PC-9 (cell line): ENCODE measurements around the gene TCF4. TPM values are rescaled to one million over a fixed set of nuclear protein-coding genes. Genes with fewer than 3 reads are reported as not detected.

Experiments used
- BruUV-seq: library from RNA; stranded (reverse); fragments of 400-500 nt; replicated peaks from 2 replicates; lab custom pipeline; 2021; lab: Mats Ljungman, UMichigan
- CTCF ChIA-PET: fragments of 300-600 bp; sonication (Branson Sonifier 250); formaldehyde crosslinking; loops from one replicate; lab custom pipeline; 2022; ENCODE audit warnings: antibody characterized with exemption; lab: Charles Lee
- POLR2A ChIA-PET: fragments of 300-600 bp; sonication (Branson Sonifier 250); formaldehyde crosslinking; loops from one replicate; lab custom pipeline; 2022; ENCODE audit warnings: antibody characterized with exemption; ENCODE audit not compliant: unreplicated experiment; lab: Charles Lee
- DNase-seq, 2 experiments: peaks; one replicate each; pipeline versions ENCODE4 v3.0.0 to v3.0.0-alpha.2; 2015 to 2022; ENCODE audit warnings: mixed read lengths in 1 of 2
- H2AFZ ChIP-seq: fragments of 200-600 bp; sonication (generic); 2 replicates; pipeline ENCODE4 v1.8.1; 2017; ENCODE audit warnings: antibody characterized with exemption
- H3F3A ChIP-seq: fragments of 200-600 bp; sonication (generic); 2 replicates; pipeline ENCODE4 v1.8.1; 2017; ENCODE audit warnings: antibody characterized with exemption, mild to moderate bottlenecking, low read depth; ENCODE audit not compliant: insufficient read depth
- H3K27ac ChIP-seq: fragments of 200-600 bp; sonication (generic); 2 replicates; pipeline ENCODE4 v1.6.1; 2016; ENCODE audit warnings: mixed run types
- H3K27me3 ChIP-seq: fragments of 200-600 bp; sonication (generic); 2 replicates; pipeline ENCODE4 v1.6.1; 2016; ENCODE audit warnings: low read depth, mixed run types; ENCODE audit not compliant: insufficient read depth
- H3K36me3 ChIP-seq: fragments of 200-600 bp; sonication (generic); 2 replicates; pipeline ENCODE4 v1.6.1; 2016; ENCODE audit warnings: low read depth, mixed run types
- H3K4me1 ChIP-seq: fragments of 200-600 bp; sonication (generic); replicated peaks from 2 replicates; pipeline ENCODE4 v1.6.1; 2016; ENCODE audit warnings: mixed run types; ENCODE audit not compliant: insufficient read depth
- H3K4me2 ChIP-seq: fragments of 200-600 bp; sonication (generic); 2 replicates; pipeline ENCODE4 v1.6.1; 2017; ENCODE audit warnings: mixed run types
- H3K4me3 ChIP-seq: fragments of 200-600 bp; sonication (generic); 2 replicates; pipeline ENCODE4 v1.6.1; 2016; ENCODE audit warnings: mixed run types
- H3K79me2 ChIP-seq: fragments of 200-600 bp; sonication (generic); 2 replicates; pipeline ENCODE4 v1.6.1; 2017; ENCODE audit warnings: low read depth, mixed run types
- H3K9me2 ChIP-seq: fragments of 200-600 bp; sonication (generic); 2 replicates; pipeline ENCODE4 v1.8.1; 2017; ENCODE audit warnings: mild to moderate bottlenecking; ENCODE audit not compliant: insufficient read depth
- H3K9me3 ChIP-seq: fragments of 200-600 bp; sonication (generic); 2 replicates; pipeline ENCODE4 v1.8.1; 2016; ENCODE audit warnings: low read depth; ENCODE audit not compliant: insufficient read depth
- H4K20me1 ChIP-seq: fragments of 200-600 bp; sonication (generic); 2 replicates; pipeline ENCODE4 v1.8.1; 2017; ENCODE audit not compliant: insufficient read depth
- EZH2 ChIP-seq: fragments of 200-600 bp; sonication (generic); IDR thresholded peaks from 2 replicates; pipeline ENCODE4 v1.8.0; 2017; ENCODE audit warnings: antibody characterized with exemption, low read depth
- intact Hi-C: fragments of 100-400 bp; cut with micrococcal nuclease; formaldehyde crosslinking; loops from one replicate; pipeline ENCODE4 v1.10.0; 2022; ENCODE audit not compliant: unreplicated experiment
- total RNA-seq: library from RNA; stranded (reverse); gene quantifications from 2 replicates; pipeline ENCODE4 v1.2.3, GENCODE V29; 2021
- TF ChIP-seq, protein P1 (sequence below): fragments of 200-600 bp; sonication (generic); conservative IDR thresholded peaks from 2 replicates; pipeline ENCODE4 v1.6.1; 2017; ENCODE audit warnings: mixed run types, antibody characterized with exemption, mild to moderate bottlenecking, moderate library complexity

Gene TCF4
- total RNA-seq, 1 experiment from 2014 or later, result 0.74 TPM

DNA sequence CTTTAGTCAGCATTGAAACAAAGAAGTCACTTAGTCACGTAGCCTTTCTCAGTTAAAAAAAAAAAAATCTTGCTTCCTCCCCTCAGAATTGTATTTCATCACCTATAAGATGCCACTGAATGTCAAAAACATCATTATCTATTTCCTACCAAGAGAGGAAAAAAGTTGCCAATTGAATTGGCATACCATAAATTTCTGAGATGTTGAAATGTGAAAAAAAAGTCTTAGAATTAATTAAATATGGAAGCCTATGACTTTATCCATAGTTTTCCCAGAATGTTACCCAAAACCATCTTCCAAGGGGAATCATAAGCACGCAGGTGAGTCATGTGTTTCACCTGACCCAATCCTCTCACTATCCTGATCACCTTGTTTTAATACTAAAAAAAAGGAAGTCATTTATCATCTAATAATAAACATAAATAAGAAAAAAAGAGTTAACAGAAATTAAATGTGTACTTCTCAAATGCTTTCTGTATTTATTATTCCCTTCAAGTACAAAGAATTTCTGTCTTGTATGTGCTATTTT is 205.7 kb downstream of the TCF4 start:
- Histone ChIP-seq H2AFZ (no peak overlapping the region), H3K4me2 (no peak overlapping the region), H3K4me1 (no peaks in the 10 kb centered on the region), H3F3A (no peaks in the 10 kb centered on the region), H3K9me3 (no peaks in the 10 kb centered on the region; the same call in 1 of the 2 replicates), H3K36me3 (no peaks in the 10 kb centered on the region), H3K9me2 (no peaks in the 10 kb centered on the region), H4K20me1 (no peaks in the 10 kb centered on the region), H3K4me3 (no peak overlapping the region), H3K27ac (no peak overlapping the region), H3K79me2 (no peaks in the 10 kb centered on the region), H3K27me3 (no peaks in the 10 kb centered on the region)
- intact Hi-C loops, result no loop called here
- CTCF ChIA-PET, result no interaction called here
- BruUV-seq, result no TSS peak
- no peak for DNase-seq
- TF ChIP-seq, protein P1, sequence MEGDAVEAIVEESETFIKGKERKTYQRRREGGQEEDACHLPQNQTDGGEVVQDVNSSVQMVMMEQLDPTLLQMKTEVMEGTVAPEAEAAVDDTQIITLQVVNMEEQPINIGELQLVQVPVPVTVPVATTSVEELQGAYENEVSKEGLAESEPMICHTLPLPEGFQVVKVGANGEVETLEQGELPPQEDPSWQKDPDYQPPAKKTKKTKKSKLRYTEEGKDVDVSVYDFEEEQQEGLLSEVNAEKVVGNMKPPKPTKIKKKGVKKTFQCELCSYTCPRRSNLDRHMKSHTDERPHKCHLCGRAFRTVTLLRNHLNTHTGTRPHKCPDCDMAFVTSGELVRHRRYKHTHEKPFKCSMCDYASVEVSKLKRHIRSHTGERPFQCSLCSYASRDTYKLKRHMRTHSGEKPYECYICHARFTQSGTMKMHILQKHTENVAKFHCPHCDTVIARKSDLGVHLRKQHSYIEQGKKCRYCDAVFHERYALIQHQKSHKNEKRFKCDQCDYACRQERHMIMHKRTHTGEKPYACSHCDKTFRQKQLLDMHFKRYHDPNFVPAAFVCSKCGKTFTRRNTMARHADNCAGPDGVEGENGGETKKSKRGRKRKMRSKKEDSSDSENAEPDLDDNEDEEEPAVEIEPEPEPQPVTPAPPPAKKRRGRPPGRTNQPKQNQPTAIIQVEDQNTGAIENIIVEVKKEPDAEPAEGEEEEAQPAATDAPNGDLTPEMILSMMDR, result no peak
- POLR2A ChIA-PET, result no interaction called here

DNA sequence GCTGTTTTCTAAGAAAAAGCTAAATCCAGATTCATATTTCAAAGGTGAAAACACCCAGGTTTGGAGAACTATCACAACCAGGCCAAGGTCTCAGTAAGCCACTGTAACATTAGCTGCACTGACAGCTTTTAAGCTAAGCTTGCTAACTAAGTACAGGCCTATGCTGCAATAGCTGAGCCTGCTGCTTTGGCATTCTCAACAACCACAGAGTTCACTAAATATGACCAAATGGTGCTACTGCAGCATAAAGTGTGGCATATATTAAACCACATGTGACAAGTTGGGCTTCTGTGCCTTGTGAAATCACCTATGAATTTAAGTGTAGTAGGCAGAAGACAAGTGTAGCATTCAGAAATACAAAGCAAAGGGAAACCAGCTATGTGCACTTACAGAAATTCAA is 206.7 kb downstream of the TCF4 start:
- H3K27me3 ChIP-seq, result no peaks in the 10 kb centered on the region
- H3K4me2 ChIP-seq, result no peak overlapping the region
- H3K79me2 ChIP-seq, result no peaks in the 10 kb centered on the region
- no peak for TF ChIP-seq EZH2
- TF ChIP-seq, protein P1, result no peak
- no peak overlapping the region for H3K4me3 ChIP-seq
- no peaks in the 10 kb centered on the region for H3K9me2 ChIP-seq
- intact Hi-C loops, result no loop called here
- H3K36me3 ChIP-seq, result no peaks in the 10 kb centered on the region
- no peaks in the 10 kb centered on the region; the same call in 1 of the 2 replicates for H3K9me3 ChIP-seq
- no peak overlapping the region for H2AFZ ChIP-seq
- no TSS peak for BruUV-seq
- no peak for DNase-seq
- POLR2A ChIA-PET, result no interaction called here
- H4K20me1 ChIP-seq, result no peaks in the 10 kb centered on the region
- H3F3A ChIP-seq, result no peaks in the 10 kb centered on the region
- no peak overlapping the region for H3K27ac ChIP-seq
- CTCF ChIA-PET, result no interaction called here
- no peaks in the 10 kb centered on the region for H3K4me1 ChIP-seq

DNA sequence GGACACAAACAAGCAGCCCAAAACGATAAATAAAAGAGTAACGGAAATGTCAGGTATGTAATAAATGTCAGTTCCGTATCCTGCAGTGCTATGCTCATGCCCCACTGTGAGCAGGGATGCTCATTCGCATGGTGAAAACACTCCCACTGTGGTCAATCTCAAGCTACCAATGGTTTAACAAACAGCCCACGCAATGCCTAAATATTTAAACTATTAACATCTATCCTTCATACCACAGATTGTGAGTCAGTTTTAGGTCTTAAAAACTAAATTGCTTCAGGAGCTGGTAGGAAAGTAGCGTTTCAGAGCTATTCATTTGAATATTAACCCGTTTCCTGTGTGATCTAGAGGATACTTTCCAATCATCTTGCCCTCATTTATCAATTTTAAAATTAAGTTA is 207.4 kb downstream of the TCF4 start:
- Histone ChIP-seq H3K4me1 (no peaks in the 10 kb centered on the region), H3F3A (no peaks in the 10 kb centered on the region), H3K36me3 (no peaks in the 10 kb centered on the region), H3K27ac (no peak overlapping the region), H3K4me3 (no peak overlapping the region), H3K79me2 (no peaks in the 10 kb centered on the region), H3K9me2 (no peaks in the 10 kb centered on the region), H3K9me3 (no peaks in the 10 kb centered on the region; the same call in 1 of the 2 replicates), H4K20me1 (no peaks in the 10 kb centered on the region), H3K27me3 (no peaks in the 10 kb centered on the region), H2AFZ (no peak overlapping the region), H3K4me2 (no peak overlapping the region)
- ChIA-PET CTCF (no interaction called here), POLR2A (no interaction called here)
- DNase-seq, result no peak
- no peak for TF ChIP-seq EZH2
- TF ChIP-seq, protein P1, result no peak
- BruUV-seq, result no TSS peak
- intact Hi-C loops, result no loop called here
